ENCODE measurements around the gene ANLN.

The ANLN gene

GRCh38 chr7:36415144-36415543 lies 25.5 kb downstream of the ANLN start:
- DNase-seq = peak; percentile 32

- no peak for DNase-seq
These were observed 26.6 kb downstream of the ANLN start for GRCh38 chr7:36416251-36416650.

GRCh38 chr7:36420307-36420706 lies 30.6 kb downstream of the ANLN start:
- no peak for DNase-seq

- no peak for DNase-seq
These were observed 32.4 kb downstream of the ANLN start for GRCh38 chr7:36422072-36422471.

DNA sequence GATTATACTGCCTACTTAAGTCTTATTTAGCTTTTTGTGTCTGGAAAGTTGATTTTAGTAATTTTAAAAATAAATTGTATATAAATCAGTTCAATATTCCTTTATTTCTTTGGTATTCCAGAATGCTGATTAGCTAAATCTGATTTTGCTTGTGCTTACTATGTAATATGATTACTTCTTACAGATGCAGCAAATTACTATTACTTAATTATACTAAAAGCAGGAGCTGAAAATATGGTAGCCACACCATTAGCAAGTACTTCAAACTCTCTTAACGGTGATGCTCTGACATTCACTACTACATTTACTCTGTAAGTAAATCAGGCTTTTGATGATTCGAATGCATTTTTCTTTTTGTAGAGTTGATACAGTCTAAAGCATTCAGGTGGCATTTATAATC lies 34.0 kb downstream of the ANLN start:
- DNase-seq = no peak

DNA sequence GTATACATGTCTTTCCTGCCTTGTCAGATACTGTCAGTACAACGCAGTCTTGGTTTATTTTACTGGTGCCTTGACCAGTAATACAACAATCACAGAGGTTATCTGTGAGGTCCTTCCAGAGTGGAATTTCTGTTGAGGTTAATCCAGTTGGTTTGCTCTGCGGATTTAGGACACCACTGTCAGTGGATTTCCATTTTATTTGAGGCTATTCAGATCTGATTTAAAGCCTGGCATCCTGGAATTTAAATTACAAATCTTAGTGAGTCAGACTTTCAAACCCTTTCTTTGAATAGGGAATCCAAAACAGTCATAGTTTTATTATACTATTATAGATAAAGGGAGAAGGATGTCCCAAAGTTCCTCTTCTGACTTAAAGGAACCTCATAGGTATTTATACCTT lies 40.5 kb downstream of the ANLN start:
- DNase-seq = no peak

- no peak for DNase-seq
These were observed 41.2 kb downstream of the ANLN start for GRCh38 chr7:36430881-36431280.

- DNase-seq = no peak
These were observed 48.5 kb downstream of the ANLN start for GRCh38 chr7:36438211-36438610.

DNA sequence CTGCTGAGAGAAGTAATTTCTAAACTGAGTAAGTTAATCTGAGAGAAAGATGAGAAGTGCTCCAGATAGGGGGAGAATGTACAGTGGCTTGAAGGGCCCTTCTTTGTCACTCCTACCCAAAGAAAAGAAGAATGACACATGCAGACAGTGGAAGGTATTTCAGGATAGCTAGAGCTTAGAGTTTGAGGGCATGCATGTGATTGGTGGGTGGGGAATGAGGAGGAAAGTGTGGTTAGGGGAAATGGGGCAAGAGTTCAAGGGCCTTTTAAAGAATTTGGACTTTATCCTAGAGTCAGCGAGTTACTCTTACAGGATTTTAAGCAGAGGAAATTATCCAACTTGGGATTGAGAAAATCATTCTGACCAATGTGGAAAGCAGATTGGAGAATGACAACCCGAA lies 50.0 kb downstream of the ANLN start:
- no peak for DNase-seq

- DNase-seq = peak; percentile 10
These were observed 51.2 kb downstream of the ANLN start for GRCh38 chr7:36440880-36441279.

DNA sequence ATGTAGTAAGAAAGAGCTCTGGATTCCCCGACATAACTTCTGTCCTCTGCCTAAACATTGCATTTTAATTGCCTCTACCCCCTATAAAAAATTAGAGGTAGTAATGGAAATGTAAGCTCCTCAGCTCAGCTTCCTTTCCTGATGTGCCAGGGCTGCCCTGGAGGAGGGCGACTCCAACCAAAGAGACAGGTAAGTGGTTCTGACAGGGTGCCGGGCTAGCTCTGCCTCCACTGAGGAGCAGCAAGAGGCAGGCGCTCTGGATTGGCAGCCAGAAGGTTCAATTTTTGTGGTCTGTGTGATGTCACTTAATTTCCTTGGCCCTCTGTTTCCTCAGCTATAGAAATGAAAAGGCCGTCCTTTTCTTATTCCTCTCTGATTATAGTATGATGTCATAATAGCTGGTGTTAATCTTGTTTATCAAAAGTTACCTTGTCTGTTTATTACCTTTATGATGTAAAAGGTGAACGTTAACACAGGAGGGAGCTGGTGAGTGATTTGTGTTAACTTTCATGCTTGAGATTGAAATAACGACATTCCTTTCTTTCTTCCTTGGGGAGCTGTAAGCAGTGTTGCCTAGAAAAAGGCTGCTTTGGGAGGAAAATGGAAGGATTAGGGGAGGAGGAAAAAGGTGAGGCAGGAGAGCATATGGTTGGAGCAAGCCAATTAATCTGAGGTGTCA lies 51.8 kb downstream of the ANLN start:
- DNase-seq = no peak

- no peak for DNase-seq
These were observed 59.2 kb downstream of the ANLN start for GRCh38 chr7:36448781-36449379.

DNA sequence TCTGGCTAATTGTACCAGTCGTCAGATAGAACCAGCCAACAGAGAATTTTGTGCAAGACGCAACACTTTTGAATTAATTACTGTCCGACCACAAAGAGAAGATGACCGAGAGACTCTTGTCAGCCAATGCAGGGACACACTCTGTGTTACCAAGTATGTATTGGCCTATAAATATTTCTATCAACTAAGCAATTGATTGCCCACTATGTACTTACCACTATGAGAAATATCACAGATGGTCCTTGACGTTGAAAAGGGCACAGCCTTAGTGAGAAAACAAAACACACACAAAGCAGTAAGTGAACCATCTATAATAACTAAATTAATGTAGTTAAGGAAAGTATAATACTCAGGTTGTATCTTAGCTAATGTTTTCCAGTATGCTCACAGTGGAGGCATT lies 60.0 kb downstream of the ANLN start:
- no peak for DNase-seq

DNA sequence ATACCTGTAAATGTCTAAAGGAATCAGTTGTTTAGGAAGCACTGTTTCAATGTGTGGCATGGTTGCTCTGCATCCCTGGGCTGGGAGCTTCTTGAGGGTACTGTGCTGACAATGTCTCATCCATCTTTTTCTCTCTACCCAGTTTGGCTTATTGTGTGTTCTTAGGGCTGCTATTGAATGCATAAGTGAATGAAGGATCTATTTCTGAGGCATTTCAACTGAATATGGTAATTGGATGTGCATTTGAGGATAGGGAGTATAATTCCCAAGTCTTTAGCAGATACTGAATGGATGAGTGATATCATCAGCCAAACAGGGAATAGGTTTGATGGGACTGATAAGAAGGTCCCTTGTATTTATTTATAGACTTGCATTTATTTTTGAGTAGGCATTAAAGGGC lies 64.1 kb downstream of the ANLN start:
- DNase-seq = no peak

- DNase-seq = no peak
These were observed 66.0 kb downstream of the ANLN start for GRCh38 chr7:36455646-36456045.

- DNase-seq = no peak
These were observed 66.5 kb downstream of the ANLN start for GRCh38 chr7:36456138-36456537.

DNA sequence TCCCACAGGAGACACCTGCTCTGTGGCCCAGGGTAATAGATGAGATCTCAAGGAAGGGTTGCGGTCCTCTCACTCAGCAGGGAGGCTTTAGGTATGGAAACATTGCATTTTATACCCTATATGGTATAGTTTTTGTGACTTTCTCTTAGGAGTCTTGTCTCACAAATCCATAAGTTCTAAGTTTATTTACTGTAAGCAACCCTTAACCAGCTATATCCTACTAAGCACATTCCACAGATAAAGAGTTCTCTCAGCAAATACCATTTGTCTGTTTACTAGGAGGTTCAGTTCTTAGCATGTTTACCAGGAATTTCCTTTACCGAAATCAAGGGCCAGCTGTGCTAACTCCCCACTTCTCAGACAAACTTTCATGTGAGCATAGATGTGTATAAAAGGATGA lies 66.9 kb downstream of the ANLN start:
- no peak for DNase-seq

- no peak for DNase-seq
These were observed 69.7 kb downstream of the ANLN start for GRCh38 chr7:36459236-36459960.

GRCh38 chr7:36460811-36461429 lies 71.3 kb downstream of the ANLN start:
- no peak for DNase-seq

GRCh38 chr7:36462551-36463137 lies 73.0 kb downstream of the ANLN start:
- no peak for DNase-seq

DNA sequence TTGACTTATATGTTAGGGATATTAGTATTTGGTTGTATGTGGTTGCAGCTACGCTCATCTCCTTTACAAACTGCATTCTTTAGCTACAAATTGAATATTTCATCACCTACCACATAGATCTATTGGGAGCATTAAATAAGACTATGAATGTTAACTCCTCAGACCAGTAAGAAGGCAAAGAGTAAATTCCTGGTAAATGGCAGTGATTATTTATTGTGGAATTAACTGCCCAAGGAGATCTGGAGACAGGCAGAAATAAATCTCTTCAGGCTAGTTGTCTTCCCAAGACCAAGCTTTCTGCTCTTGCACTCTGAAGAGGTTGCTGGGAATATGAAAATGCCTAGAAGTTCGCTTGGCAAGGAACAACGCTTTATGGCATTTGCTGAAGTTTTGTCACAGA lies 74.6 kb downstream of the ANLN start:
- DNase-seq = no peak

DNA sequence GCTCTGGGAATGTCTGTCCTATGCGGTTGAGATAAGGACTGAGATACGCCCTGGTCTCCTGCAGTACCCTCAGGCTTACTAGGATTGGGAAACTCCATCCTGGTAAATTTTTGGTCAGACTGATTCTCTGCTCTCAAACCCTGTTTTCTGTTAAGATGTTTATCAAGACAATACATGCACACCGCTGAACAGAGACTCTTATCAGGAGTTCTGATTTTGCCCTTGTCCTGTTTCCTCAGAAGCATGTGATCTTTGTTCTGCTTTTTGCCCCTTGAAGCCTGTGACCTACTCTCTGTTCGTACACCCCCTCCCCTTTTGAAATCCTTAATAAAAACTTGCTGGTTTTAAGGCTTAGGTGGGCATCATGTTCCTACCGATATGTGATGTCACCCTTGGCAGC lies 76.3 kb downstream of the ANLN start:
- peak; percentile 22 for DNase-seq

- DNase-seq = no peak
These were observed 78.9 kb downstream of the ANLN start for GRCh38 chr7:36468370-36469101.

All from OCI-M1 (cell line).